GM21717 (cell line): ENCODE data around the gene TIMM29.

Source experiments
- ATAC-seq: cut with Tn5 transposase; IDR thresholded peaks from one replicate; pipeline ENCODE4 v1.9.1; 2021; ENCODE audit warnings: mild to moderate bottlenecking, moderate library complexity; ENCODE audit not compliant: unreplicated experiment

The TIMM29 gene

DNA sequence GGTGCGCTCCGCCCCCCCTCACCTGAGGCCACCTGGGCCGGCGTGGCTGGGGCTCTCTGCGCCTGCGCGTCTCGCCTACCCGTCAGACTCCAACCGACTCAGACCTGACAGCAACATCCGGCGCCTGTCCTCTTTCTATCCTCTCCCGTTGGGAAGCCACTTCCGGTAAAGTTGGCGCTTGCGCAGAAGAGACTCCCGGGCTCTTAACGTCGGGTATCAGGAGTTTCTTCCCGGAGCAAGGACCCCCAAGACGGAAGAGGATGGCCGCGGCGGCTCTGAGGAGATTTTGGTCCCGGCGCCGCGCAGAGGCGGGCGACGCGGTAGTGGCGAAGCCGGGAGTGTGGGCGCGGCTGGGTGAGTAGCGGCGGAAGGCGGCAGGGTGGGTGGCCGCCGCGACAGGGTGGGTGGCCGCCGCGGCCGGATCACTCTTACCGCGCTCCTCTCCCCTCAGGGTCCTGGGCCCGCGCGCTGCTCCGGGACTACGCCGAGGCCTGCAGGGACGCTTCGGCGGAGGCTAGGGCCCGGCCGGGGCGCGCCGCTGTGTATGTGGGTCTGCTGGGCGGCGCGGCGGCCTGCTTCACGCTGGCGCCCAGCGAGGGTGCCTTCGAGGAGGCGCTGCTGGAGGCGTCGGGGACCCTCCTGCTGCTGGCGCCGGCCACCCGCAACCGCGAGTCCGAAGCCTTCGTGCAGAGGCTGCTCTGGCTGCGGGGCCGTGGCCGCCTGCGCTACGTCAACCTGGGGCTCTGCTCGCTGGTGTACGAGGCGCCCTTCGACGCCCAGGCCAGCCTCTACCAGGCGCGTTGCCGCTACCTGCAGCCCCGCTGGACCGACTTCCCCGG, at the start of gene TIMM29, which contains the start of gene YIPF2:
Gene TIMM29 (plus strand): TSS at position 249 of the 839 bp plus-strand sequence. CDS start 12 bp downstream, at position 261.
Gene YIPF2 (minus strand): TSS at position 77 of the 839 bp plus-strand sequence. CDS start 229 bp downstream, outside the sequence.
- ATAC-seq, result peak; percentile 63

DNA sequence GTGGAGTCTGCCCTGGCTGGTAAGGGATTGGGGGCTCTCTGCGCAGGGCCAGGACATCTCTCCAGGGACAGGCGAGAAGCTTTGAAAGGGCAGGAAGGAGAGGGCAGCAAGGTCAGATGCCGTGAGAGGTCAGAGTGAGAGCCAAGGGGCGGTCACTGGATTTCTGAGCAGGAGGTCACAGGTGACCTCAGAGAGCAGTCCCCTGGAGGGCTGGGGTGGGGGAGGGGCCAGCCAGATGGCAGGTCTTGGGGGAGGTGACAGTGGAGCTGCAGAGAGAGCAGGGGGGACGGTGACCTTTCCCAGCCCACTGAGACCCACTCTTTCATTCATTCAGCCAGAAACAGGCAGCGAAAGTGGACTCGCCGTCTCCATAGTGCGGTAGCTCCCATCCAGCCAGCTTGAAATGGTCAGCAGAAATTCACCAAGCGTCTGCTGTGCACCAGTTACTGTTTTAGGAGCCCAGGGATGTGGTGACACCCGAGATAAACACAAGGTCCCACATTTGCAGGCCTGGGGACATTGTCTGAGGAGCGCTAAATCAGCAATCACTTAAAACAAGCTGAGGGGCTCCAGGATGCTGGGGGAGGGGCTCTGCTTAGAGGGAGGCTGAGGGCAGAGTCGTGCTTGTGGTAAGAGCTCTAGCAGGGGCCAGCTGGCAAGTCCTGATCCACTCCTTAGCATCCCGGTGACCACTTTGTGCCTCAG, 47.1 kb upstream of the TIMM29 start:
- ATAC-seq, result no peak

DNA sequence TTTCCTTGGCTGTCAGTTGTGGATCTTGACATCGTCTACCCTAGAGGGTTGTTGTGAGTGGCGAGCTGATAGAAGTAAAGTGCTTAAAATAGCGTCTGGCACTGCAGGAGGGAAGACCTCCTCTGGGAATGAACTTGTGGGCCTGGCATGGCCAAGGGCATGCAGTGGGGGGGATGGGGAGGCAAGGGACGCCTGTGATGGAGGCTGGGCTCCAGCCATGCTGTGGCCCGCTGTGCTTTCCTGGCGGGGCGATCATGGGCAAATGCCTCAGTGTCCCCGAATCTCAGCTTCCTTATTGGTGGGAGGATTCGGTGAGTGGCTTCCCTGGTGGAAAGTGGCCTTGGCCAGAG, 46.5 kb upstream of the TIMM29 start:
- no peak for ATAC-seq

DNA sequence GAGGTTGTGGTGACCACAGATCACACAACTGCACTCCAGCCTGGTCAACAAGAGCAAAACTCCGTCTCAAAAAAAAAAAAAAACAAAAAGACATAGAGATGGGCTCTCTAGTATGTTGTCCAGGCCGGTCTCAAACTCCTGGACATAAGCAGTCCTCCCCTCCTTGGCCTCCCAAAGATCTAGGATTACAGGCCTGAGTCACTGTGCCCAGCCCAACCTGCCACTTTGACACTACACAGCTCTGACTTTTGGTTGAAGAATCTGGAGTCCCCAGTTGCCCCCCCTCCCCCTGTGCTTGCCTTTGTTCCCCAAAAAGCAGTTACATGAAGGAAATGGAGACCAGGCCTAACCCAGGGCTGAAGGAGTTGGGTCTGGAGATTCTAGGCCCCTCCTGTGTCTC, 44.3 kb upstream of the TIMM29 start:
- no peak for ATAC-seq

DNA sequence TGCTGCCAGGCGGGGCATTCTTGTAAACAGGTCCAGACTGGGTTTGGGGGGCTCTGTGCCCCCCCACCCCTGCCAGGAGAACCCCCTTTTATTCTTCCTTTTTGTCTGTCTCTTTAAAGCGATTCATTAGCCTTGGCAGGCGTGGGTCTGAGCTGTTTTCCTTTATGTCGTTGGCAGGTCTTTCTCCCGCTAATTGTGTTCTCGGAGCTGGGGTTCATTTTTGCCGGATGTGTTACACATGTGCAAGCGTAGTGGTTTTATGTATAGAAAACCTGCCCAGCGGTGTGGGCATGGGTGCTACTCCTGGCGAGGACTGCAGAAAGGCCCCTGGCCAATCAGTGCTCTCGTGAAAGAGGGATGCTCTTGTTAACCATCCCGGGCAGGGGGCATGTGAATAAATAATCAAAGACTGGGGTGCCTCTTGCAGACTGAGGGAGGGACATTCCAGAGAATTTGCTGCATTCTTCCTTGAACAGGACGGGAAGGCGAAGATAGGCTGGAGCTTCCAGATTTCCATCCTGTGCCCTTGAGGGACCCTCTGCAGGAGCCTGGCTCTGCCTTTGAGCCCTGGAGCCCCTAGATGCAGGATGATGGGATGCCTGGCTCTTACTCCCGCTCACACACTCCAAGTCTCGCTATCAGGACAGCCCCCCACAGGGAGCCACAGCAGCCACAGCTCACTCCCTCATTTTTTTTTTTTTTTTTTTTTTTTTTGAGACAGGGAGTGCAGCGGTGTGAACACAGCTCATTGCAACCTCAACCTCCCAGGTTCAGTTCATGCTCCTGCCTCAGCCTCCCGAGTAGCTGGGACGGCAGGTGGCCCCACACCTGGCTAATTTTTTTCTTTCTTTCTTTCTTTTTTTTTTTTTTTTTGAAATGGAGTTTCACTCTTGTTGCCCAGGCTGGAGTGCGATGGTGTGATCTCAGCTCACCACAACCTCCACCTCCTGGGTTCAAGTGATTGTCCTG, 43.1 kb upstream of the TIMM29 start:
- ATAC-seq, result no peak

DNA sequence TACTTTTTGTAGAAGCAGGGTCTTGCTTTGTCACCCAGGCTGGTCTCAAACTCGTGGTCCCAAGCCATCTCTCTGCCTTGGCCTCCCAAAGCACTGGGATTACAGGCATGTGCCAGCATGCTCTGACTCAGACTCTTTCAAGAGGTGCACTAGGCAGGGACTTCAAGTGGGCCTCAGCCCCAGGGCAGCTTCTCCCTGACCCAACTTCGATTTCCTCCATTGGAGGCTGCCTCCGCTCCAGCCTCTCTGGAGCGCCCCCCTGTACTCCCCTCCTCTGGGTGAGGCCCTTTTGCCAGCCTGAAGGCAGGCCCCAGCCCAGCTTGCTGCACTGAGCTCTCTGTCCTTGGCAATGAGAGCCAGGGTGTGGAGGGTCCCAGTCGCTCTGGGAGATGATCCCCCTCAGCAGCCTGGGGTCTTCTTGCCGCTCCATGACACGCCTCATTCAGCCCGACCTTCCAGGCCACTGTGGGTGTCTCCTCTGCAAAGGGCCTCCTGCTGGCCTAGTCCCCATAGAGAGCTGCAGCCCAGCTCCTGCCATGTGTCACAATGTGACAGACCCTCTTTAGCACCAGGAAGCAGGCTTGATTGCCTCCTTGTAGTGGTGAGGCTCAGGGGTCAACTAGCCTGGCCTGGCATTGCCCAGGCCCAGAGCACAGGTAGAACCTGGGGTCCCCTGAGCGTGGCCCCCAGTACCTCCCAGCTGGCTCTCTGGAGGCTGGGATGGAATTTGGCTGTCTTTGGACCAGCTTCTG, 40.8 kb upstream of the TIMM29 start:
- ATAC-seq, result no peak

DNA sequence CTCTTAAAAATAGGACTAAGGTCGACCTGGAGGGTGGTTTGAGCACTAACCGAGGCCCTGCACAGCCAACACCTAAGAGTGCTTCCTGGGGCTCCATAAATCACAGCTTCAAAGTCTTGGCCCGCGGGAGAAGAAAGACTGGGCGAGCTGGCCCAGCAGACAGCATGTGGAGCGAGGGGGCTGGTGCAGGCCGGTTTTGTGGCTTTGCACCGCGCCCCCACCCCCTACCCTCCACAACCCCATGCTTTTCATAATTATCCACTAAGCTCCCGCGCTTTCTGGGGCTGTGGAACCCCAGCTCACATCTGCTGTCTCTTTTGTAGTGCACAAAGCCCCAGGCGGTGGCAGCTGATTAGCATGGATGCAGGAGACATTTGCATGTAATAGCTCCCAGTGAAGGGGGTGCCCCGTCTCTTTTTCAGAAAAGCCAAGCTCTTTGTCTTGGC, 40.2 kb upstream of the TIMM29 start:
- no peak for ATAC-seq

DNA sequence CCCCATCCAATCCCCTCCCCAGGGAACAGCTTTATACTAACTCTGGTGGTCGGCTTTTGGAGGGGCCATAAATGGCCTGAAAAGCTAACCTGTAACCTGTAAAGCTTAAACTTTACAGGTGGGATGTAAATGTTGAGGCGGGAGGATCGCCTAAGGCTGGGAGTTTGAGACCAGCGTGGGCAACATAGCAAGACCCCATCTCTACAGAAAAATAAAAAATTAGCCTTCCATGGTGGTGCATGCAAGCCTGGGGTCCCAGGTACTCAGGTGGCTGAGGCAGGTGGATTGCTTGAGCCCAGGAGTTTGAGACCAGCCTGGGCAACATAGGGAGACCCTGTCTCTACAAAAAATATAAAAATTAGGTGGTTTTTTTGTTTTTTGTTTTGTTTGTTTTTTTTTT, 38.7 kb upstream of the TIMM29 start:
- no peak for ATAC-seq

DNA sequence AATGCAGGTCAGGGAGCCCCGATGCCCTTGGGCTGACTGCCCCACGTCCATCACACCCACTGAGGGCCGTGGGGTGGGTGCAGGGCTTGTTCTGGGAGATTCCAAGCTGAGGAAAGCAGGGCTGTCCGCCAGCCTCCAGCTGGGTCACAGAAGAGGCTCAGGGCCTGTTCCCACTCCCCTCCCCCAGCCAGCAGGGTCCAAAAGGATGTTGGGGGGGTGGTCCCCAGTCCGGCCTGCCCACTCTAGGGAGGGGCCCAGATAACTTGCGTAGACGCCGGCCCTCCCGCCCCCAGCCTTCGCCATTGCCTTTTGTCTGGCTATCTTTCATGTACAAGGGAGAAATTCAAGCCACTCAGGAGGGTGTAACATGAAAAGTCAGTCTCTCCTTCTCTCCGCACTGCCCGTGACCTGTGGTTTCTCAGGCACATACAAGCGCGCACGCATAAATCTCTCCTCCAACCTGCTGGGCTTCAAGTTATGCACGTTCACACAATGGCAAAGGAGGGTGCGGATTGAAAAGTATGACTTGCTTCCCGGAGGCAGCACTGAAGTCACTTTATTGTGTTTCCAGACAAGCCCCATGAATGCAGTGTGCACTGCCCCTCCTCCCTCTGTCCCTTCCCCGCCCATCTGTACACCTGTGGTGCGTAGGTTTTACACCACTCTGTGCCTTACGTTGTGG, 37.1 kb upstream of the TIMM29 start:
- ATAC-seq, result no peak

DNA sequence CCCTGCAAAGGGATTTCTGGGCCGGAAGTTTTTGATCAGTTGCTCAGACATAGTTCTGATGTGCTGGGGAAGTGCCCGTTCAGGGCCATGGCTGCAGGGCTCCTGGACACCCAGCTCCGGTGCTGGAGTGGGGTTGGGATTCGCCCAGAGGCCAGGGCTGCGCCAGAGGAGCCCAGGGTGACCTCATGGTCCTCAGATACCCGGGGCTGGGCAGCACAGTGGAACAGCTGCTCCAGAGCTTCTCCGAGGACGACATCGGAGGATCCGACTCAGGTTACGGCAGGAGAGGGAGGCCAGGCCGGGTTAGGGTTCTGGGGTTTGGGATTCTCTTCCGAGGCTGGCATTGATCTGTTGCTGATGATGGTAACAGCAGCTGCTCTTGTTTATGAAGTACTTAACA, 36.4 kb upstream of the TIMM29 start:
- no peak for ATAC-seq

DNA sequence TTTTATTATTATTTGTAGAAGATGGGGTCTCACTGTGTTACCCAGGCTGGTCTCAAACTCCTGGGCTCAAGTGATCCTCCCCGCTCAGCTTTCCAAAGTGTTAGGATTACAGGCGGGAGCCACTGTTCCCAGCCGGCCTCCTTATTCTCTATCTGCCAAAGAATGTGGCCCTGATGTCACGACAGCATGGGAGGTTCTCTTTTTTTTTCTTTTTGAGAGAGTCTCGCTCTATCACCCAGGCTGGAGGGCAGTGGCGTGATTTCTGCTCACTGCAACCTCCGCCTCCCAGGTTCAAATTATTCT, 33.7 kb upstream of the TIMM29 start:
- no peak for ATAC-seq

DNA sequence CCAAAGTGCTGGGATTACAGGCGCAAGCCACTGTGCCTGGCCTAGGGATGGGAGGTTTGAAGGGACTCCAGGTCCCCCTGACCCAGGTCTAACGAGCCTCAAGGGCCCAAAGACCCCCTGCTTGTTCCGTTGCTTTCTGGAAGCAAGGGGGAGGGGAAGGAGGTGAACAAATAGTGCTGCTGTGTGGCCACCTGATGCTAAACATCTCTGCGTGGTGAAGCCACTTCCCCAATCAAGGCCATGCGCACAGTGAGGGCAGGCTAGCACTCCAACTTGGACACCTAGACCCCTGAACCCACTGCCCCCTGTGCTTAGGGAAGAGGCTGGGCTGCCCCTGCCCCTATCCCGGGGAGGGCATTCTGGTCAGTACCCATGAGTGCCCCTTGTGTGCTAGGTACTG, 33.2 kb upstream of the TIMM29 start:
- no peak for ATAC-seq

DNA sequence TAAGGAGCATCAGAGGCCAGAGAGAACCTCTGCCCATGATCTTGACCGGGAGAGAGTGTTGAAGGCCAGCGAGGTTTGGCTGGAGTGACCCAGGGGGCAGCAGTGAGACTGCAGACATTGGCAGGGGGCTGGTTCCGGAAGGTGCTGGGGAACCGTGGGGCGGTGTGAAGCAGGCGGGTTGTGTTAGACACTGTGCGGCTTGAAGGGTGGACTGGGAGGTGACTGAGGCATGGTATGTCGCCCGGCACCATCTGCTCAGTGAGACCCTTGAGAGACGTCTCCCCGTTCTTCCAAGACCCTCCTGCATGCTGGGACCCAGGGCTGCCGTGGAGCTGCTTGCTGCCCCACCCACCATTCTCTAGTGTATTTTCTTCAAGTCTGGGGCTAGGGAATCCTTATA, 32.7 kb upstream of the TIMM29 start:
- no peak for ATAC-seq

DNA sequence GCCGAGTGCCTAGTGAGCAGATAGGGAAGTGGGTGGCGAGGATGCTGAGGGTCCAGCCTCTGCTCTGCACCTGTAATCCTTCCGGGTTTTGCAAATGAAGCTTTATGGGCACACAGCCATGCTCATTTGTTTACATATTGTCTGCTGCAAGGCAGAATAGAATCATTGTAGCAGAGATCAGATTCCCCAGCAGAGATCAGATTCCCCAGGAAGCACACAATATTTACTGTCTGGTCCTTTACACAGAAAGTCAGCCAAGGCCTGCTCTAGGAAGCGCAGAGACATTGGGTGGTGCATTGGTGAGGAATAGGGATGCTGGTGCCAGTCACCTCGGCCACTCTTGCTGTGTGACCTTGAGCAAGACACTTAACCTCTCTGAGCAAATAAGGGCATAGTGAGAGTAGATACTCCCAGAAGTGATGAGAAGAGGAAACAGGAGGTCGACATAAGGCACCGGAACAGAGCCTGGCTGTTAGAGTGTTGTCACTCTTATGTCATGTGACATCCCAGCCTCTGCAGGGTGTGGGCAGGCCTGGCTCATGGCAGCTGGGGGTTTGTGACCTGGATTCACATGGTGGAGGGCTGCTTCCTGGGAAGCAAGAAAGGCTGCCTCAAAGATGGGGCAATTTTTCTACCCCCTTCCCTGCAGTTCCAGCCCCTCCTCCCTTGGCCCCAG, 31.6 kb upstream of the TIMM29 start:
- no peak for ATAC-seq

DNA sequence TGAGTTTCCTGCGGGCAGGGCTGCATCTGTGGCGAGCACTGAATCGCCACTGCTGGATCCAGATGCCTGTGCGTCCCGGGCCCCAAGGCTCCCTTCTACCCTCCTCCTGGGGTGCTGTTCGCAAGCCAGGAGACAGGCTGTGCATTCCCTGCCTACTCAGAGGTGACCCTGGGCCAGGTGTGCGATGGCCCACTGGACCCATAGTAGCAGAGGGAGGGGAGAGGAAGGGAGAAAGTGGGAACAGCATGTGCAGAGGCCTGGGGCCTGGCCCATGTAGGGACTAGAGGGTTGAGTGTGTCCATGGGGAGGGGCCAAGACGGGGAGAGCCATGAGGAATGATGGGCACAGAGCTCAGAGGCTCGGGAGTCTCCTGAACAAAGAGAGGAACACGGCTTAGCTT, 30.0 kb upstream of the TIMM29 start:
- ATAC-seq, result no peak

DNA sequence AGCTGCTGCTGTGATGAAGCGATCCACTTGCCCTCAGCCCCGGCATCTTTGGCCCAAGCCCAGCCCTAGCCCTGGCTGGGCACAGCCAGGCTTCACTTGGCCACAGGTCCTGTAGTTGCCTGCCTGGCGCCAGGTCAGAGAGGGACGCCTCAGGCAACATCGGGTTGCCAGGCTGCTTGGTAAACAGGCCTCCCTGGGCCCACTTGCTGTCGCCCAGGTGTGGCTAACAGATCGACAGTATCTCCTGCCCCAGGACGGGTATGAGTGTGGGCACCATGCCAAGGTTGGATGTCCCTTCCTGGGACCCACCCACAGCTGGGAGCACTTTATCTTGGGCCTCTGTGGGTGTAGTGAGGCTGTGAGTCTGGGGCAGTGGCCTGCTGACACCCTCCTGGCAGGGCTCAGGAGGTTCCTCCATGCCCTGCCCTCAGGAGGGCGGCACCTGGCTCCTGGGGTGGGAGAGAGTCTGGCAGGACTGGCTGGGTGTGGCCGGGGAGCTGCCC, 29.4 kb upstream of the TIMM29 start:
- no peak for ATAC-seq

DNA sequence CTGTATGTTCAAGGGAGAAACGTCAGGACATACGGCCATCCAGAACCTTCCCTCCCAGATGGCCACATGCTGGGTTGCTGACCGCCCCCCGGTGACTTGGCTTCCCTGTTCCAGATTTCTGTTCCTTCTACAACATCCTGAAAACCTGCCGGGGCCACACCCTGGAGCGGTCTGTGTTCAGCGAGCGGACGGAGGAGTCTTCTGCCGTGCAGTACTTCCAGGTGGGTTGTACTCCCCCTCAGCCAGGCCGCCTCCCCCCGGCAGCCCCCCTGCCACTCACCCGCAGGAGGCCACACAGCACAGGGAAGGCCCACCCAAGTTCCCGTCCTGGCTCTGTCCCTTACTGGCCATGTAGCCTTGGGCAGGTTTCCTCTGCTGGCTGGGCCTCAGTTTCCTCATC, 20.7 kb upstream of the TIMM29 start:
- no peak for ATAC-seq

DNA sequence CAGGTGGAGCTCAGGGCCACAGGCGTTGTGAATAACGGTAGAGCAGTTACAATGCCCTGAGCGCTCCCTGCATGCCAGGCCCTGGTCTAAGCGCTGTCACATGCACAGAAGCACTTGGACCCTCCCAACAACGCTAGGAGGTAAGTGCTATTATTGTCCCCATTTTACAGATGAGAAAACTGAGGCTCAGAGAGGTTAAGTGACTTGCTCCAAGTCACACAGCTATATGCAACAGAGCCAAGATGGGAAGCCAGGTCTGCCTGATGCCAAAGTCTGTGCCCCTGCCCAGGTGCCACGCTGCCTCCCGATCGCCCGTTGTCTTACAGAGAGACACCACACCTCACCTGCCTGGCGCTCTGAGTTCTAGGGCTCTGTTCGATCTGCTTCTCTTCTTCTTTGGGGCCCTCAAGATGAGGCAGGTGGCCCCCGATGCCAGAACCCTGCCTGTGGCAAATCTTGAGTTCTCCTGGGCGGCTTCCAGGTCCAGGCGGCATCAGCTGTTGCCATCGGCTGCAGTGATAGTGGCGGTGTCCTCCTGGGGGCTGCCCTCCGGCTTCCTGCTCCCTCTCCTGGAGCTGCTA, 20.1 kb upstream of the TIMM29 start:
- ATAC-seq, result no peak
